ENCODE data around the gene PCDHGB6.

GRCh38 chr5:141399555-141400258 is 8.1 kb upstream of the PCDHGB6 start:
- TF ChIP-seq CTCF (IDR thresholded peaks at IDR 0.05) (no peak), CREB1 (CRISPR knock-in tag; IDR thresholded peaks at IDR 0.05) (no peak), USF1 (CRISPR knock-in tag; IDR thresholded peaks at IDR 0.05) (no peak), JUN (CRISPR knock-in tag; IDR thresholded peaks at IDR 0.05) (no peak), ESRRA (CRISPR knock-in tag; IDR thresholded peaks at IDR 0.05; ENCODE audit: borderline replicate concordance) (no peak), SMAD4 (CRISPR knock-in tag; IDR thresholded peaks at IDR 0.05) (no peak), ETV6 (CRISPR knock-in tag; IDR thresholded peaks at IDR 0.05) (no peak), ATF2 (CRISPR knock-in tag; IDR thresholded peaks at IDR 0.05; ENCODE audit: borderline replicate concordance, low read depth) (no peak)

All from WTC11 (cell line).